ENCODE measurements around the gene RAD9B.
"Not testable (repeated sequence)": the region's sequence is repeated elsewhere in the genome, so short reads cannot be mapped to it uniquely, and the experiment has no call there.

RAD9B gene

GRCh38 chr12:110520876-110521712 lies 19.0 kb downstream of the RAD9B start:
- CTCF ChIA-PET, result interaction anchor here (0.8 to 1.4 kb wide), 2 partner anchors 11 to 31 kb away, joined by 3 to 5 read pairs; no protein-coding TSS in a partner anchor
- DNase-seq; H3K27ac ChIP-seq (ENCODE audit: insufficient read depth in 1 of 2, low read depth in 1 of 2, low read length in 2 of 2, poor library complexity in 1 of 2, severe bottlenecking in 2 of 2); H3K27me3 ChIP-seq (replicated peaks in 2 of 5; ENCODE audit: control insufficient read depth in 4 of 5, insufficient read depth in 5 of 5, low read length in 4 of 5); POLR2A ChIA-PET; H3K4me1 ChIP-seq (ENCODE audit: control extremely low read depth in 1 of 4, control insufficient read depth in 4 of 4, insufficient read depth in 4 of 4, low read length in 3 of 4); H3K9me3 ChIP-seq (ENCODE audit: control extremely low read depth in 1 of 5, control insufficient read depth in 4 of 5, insufficient read depth in 2 of 5, low read depth in 1 of 5, low read length in 4 of 5); H3K4me3 ChIP-seq (ENCODE audit: control insufficient read depth in 1 of 7, extremely low read depth in 1 of 7, insufficient read depth in 4 of 7, low read depth in 2 of 7, low read length in 6 of 7); H3K36me3 ChIP-seq (ENCODE audit: control insufficient read depth in 4 of 4, insufficient read depth in 4 of 4, low read length in 3 of 4): not testable (repeated sequence)
- WGBS (ENCODE audit: insufficient coverage), result 99% methylated on average over 7 of the region's 11 CpGs

DNA sequence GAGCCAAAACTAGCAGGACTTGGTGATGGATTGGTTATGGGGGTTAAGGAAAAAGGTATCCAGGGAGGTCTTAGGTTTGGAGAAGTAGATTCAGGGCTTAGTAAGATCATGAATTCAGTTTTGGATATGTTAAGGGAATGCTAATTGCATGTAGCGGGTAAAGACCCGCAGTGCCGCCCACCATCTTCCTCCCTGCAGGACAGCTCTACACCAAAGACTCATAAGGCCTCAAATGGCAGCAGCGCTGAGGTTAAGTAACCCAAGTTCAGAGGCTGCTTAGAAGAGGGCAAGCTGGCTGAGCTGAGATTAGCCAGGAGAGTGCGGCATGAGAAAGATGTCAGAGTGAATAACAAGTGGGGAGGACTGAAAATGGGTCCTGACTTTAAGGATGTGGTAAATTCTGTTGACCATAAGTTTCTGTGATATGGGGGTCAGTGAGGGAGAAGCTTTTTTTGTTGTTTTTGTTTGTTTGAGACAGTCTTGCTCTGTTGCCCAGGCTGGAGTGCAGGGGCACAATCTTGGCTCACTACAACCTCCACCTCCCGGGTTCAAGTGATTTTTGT lies 26.2 kb downstream of the RAD9B start:
- POLR2A ChIA-PET, result interaction anchor here (0.6 kb wide), 1 partner anchor 25 kb away, joined by 4 read pairs; no protein-coding TSS in a partner anchor
- H3K27ac ChIP-seq (ENCODE audit: insufficient read depth in 1 of 2, low read depth in 1 of 2, low read length in 2 of 2, poor library complexity in 1 of 2, severe bottlenecking in 2 of 2), result no peak overlapping the region
- WGBS (ENCODE audit: insufficient coverage), result 93% methylated on average over 5 of the region's 6 CpGs
- DNase-seq, result no peak
- H3K27me3 ChIP-seq (replicated peaks in 2 of 5; ENCODE audit: control insufficient read depth in 4 of 5, insufficient read depth in 5 of 5, low read length in 4 of 5), result no peaks in the 10 kb centered on the region
- no peaks in the 10 kb centered on the region for H3K9me3 ChIP-seq (ENCODE audit: control extremely low read depth in 1 of 5, control insufficient read depth in 4 of 5, insufficient read depth in 2 of 5, low read depth in 1 of 5, low read length in 4 of 5)
- no peak overlapping the region for H3K4me3 ChIP-seq (ENCODE audit: control insufficient read depth in 1 of 7, extremely low read depth in 1 of 7, insufficient read depth in 4 of 7, low read depth in 2 of 7, low read length in 6 of 7)
- peaks cover 7 to 17% (median 16%) of the 10 kb centered on the region in 4 experiments for H3K36me3 ChIP-seq (ENCODE audit: control insufficient read depth in 4 of 4, insufficient read depth in 4 of 4, low read length in 3 of 4)
- H3K4me1 ChIP-seq (ENCODE audit: control extremely low read depth in 1 of 4, control insufficient read depth in 4 of 4, insufficient read depth in 4 of 4, low read length in 3 of 4), result no peaks in the 10 kb centered on the region
- CTCF ChIA-PET, result interaction anchor here (0.9 to 7.7 kb wide), 10 partner anchors 8 to 205 kb away, joined by 3 to 50 read pairs (median 4); partner anchors contain the start of gene FAM216A

- CTCF ChIA-PET, result interaction anchor here (2.0 to 7.7 kb wide), 2 partner anchors 21 to 70 kb away, joined by 12 to 50 read pairs; no protein-coding TSS in a partner anchor
- POLR2A ChIA-PET, result no interaction called here
- H3K4me1 ChIP-seq (ENCODE audit: control extremely low read depth in 1 of 4, control insufficient read depth in 4 of 4, insufficient read depth in 4 of 4, low read length in 3 of 4), result no peaks in the 10 kb centered on the region
- DNase-seq, result no peak
- no peaks in the 10 kb centered on the region for H3K27me3 ChIP-seq (replicated peaks in 2 of 5; ENCODE audit: control insufficient read depth in 4 of 5, insufficient read depth in 5 of 5, low read length in 4 of 5)
- H3K4me3 ChIP-seq (ENCODE audit: control insufficient read depth in 1 of 7, extremely low read depth in 1 of 7, insufficient read depth in 4 of 7, low read depth in 2 of 7, low read length in 6 of 7), result no peak overlapping the region
- H3K36me3 ChIP-seq (ENCODE audit: control insufficient read depth in 4 of 4, insufficient read depth in 4 of 4, low read length in 3 of 4), result peaks cover 10 to 32% (median 29%) of the 10 kb centered on the region in 4 experiments
- no peaks in the 10 kb centered on the region for H3K9me3 ChIP-seq (ENCODE audit: control extremely low read depth in 1 of 5, control insufficient read depth in 4 of 5, insufficient read depth in 2 of 5, low read depth in 1 of 5, low read length in 4 of 5)
- H3K27ac ChIP-seq (ENCODE audit: insufficient read depth in 1 of 2, low read depth in 1 of 2, low read length in 2 of 2, poor library complexity in 1 of 2, severe bottlenecking in 2 of 2), result no peak overlapping the region
- no CpG with 5 or more reads among the region's 2 CpGs for WGBS (ENCODE audit: insufficient coverage)
Observed at GRCh38 chr12:110530511-110530910, 28.4 kb downstream of the RAD9B start.

DNA sequence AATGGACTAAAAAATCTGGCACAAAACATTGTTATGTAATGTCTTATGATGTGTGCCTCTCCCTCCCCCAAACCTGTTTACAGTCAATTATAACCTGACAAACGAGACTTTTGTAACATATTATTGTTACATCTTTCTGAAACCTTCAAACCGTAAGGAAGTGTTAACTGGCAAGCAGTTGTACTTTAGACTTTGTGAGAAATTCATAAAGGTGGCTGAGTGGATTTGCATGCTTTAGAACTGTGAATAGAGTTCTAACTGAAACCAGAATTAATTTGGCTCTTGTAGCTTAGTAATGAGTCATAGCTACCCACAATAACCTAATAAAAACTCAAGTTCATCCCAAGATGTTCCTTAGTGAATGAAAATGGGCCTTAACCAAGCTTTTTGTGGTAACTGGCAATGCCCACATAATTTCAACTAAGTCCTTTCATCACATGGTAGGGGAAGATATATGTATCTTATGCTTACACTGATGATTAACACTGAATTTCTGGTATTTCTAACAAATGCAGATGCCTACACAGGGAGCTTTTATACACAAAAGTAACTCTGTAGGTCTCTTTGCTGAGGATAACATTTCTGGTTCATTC lies 29.7 kb downstream of the RAD9B start:
- Histone ChIP-seq H3K27me3 (replicated peaks in 2 of 5; ENCODE audit: control insufficient read depth in 4 of 5, insufficient read depth in 5 of 5, low read length in 4 of 5) (no peaks in the 10 kb centered on the region), H3K4me1 (ENCODE audit: control extremely low read depth in 1 of 4, control insufficient read depth in 4 of 4, insufficient read depth in 4 of 4, low read length in 3 of 4) (no peaks in the 10 kb centered on the region), H3K36me3 (ENCODE audit: control insufficient read depth in 4 of 4, insufficient read depth in 4 of 4, low read length in 3 of 4) (peaks cover 16 to 45% (median 42%) of the 10 kb centered on the region in 4 experiments), H3K9me3 (ENCODE audit: control extremely low read depth in 1 of 5, control insufficient read depth in 4 of 5, insufficient read depth in 2 of 5, low read depth in 1 of 5, low read length in 4 of 5) (no peaks in the 10 kb centered on the region), H3K27ac (ENCODE audit: insufficient read depth in 1 of 2, low read depth in 1 of 2, low read length in 2 of 2, poor library complexity in 1 of 2, severe bottlenecking in 2 of 2) (no peak overlapping the region), H3K4me3 (ENCODE audit: control insufficient read depth in 1 of 7, extremely low read depth in 1 of 7, insufficient read depth in 4 of 7, low read depth in 2 of 7, low read length in 6 of 7) (no peak overlapping the region)
- ChIA-PET CTCF (interaction anchor here (0.6 to 7.7 kb wide), 3 partner anchors 11 to 69 kb away, joined by 3 to 50 read pairs (median 6); no protein-coding TSS in a partner anchor), POLR2A (no interaction called here)
- no peak for DNase-seq
- no CpG with 5 or more reads among the region's 2 CpGs for WGBS (ENCODE audit: insufficient coverage)

- CTCF ChIA-PET, result interaction anchor here (1.9 to 7.7 kb wide), 4 partner anchors 11 to 68 kb away, joined by 6 to 50 read pairs (median 9); no protein-coding TSS in a partner anchor
- Histone ChIP-seq H3K4me1 (ENCODE audit: control extremely low read depth in 1 of 4, control insufficient read depth in 4 of 4, insufficient read depth in 4 of 4, low read length in 3 of 4) (no peaks in the 10 kb centered on the region), H3K36me3 (ENCODE audit: control insufficient read depth in 4 of 4, insufficient read depth in 4 of 4, low read length in 3 of 4) (peaks cover 23 to 53% (median 48%) of the 10 kb centered on the region in 4 experiments), H3K27ac (ENCODE audit: insufficient read depth in 1 of 2, low read depth in 1 of 2, low read length in 2 of 2, poor library complexity in 1 of 2, severe bottlenecking in 2 of 2) (no peak overlapping the region), H3K4me3 (ENCODE audit: control insufficient read depth in 1 of 7, extremely low read depth in 1 of 7, insufficient read depth in 4 of 7, low read depth in 2 of 7, low read length in 6 of 7) (no peak overlapping the region), H3K9me3 (ENCODE audit: control extremely low read depth in 1 of 5, control insufficient read depth in 4 of 5, insufficient read depth in 2 of 5, low read depth in 1 of 5, low read length in 4 of 5) (no peaks in the 10 kb centered on the region), H3K27me3 (replicated peaks in 2 of 5; ENCODE audit: control insufficient read depth in 4 of 5, insufficient read depth in 5 of 5, low read length in 4 of 5) (no peaks in the 10 kb centered on the region)
- POLR2A ChIA-PET, result interaction anchor here (0.8 kb wide), 1 partner anchor 53 kb away, joined by 3 read pairs; no protein-coding TSS in a partner anchor
- WGBS (ENCODE audit: insufficient coverage), result 83% methylated on average over 3 of the region's 3 CpGs
- no peak for DNase-seq
Observed at GRCh38 chr12:110532644-110533043, 30.5 kb downstream of the RAD9B start.

DNA sequence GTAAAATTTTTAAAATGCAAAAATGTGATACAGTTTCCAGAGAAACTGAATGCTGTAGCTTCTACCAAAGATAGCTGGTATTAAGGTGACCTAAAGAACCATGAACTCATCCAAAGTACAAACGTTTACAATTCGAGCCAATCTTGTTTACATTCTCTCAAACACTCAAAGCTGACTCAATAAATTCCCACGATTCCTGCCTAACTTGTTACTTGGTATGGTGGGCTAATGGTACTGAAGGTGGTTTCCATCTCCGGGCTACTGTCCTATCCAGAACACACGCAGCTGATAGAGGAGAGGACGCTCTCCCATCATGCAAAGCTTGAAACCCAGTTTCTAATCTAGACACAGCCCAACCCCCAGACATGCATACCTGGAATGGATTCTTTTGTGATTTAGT lies 31.5 kb downstream of the RAD9B start:
- Histone ChIP-seq H3K27me3 (replicated peaks in 2 of 5; ENCODE audit: control insufficient read depth in 4 of 5, insufficient read depth in 5 of 5, low read length in 4 of 5) (no peaks in the 10 kb centered on the region), H3K9me3 (ENCODE audit: control extremely low read depth in 1 of 5, control insufficient read depth in 4 of 5, insufficient read depth in 2 of 5, low read depth in 1 of 5, low read length in 4 of 5) (no peaks in the 10 kb centered on the region), H3K36me3 (ENCODE audit: control insufficient read depth in 4 of 4, insufficient read depth in 4 of 4, low read length in 3 of 4) (peaks cover 30 to 63% (median 56%) of the 10 kb centered on the region in 4 experiments), H3K4me3 (ENCODE audit: control insufficient read depth in 1 of 7, extremely low read depth in 1 of 7, insufficient read depth in 4 of 7, low read depth in 2 of 7, low read length in 6 of 7) (no peak overlapping the region), H3K4me1 (ENCODE audit: control extremely low read depth in 1 of 4, control insufficient read depth in 4 of 4, insufficient read depth in 4 of 4, low read length in 3 of 4) (no peaks in the 10 kb centered on the region), H3K27ac (ENCODE audit: insufficient read depth in 1 of 2, low read depth in 1 of 2, low read length in 2 of 2, poor library complexity in 1 of 2, severe bottlenecking in 2 of 2) (no peak overlapping the region)
- 96% methylated on average over 3 of the region's 6 CpGs for WGBS (ENCODE audit: insufficient coverage)
- DNase-seq, result no peak
- POLR2A ChIA-PET, result interaction anchor here (0.7 to 1.1 kb wide), 2 partner anchors 11 to 1311 kb away, joined by 3 read pairs; no protein-coding TSS in a partner anchor
- CTCF ChIA-PET, result interaction anchor here (0.8 to 3.4 kb wide), 7 partner anchors 10 to 83 kb away, joined by 3 to 21 read pairs (median 4); partner anchors contain the start of gene ARPC3

All from common myeloid progenitor, CD34-positive (primary cell).